Left hindlimb (tissue), 1 donor: Measurements from ENCODE around the gene EZH2.

Experiments used
- DNase-seq: peaks from one replicate; pipeline ENCODE4 v3.0.0-alpha.2; 2018

The EZH2 gene

DNA sequence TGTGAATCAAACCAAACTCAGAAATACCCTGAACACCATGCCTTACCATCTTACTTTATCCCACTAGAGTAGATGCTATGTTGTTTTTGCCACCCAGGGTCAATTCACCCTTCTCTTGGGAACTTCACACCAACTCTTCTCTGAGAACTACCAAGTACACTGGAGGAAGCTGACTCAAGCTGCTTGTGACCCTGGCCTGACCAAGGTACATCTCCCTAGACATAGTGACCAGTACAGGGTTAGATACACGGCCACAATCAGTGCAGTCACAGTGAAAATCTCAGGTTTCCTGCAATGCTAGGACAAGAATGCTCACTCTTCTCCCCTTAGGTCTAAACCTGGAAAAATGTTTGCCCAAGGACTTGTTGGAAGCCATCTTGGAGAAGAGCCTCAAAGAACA, 31.8 kb downstream of the EZH2 start:
- no peak for DNase-seq

DNA sequence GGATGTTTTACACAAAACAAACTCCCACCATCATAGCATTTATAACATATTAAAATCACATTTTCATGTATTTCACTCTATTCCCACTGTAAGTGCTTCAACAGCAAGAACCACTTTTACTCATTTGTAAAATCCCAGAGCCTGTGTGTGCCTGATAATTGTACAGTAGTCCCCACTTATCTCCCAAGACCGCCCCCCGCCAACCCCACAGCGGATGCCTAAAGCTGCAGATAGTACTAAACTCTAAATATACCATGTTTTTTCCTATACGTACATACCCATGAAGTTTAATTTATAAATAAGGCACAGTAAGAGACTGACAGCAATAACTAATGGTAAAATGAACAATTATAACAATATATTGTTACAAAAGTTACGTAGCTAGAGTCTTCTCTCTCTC, 33.5 kb downstream of the EZH2 start:
- DNase-seq, result no peak

DNA sequence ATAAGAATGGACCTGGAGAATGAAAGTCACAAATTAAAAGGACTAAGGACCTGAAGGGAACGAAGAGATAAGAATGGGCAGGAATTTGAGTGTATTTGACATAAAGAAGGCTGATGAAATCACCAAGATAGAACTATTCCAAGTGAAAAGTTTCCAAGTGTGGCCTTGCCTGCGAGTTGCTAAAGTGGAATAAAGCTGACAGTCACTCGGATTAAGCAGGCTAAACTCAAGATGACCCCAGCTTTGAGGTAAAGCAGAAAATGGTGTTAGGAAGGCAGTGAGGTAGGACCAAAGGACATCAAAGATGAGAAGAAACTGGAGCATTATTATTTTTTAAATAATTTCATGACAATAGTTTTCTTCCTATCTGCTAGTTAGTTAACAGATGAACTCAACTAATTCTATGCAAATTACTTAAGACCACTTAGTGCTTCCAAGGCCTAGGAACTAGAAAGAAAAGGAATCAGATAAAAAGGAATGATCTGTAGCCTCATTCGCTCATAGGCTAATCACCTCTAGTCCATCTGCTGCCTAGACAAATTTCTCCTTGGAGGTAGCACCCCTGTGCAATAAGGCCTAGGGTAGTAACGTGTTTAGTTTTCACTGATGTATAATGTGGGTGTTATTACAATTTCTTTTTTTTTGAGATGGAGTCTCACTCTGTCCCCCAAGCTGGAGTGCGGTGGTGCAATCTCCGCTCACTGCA, 34.5 kb downstream of the EZH2 start:
- no peak for DNase-seq

DNA sequence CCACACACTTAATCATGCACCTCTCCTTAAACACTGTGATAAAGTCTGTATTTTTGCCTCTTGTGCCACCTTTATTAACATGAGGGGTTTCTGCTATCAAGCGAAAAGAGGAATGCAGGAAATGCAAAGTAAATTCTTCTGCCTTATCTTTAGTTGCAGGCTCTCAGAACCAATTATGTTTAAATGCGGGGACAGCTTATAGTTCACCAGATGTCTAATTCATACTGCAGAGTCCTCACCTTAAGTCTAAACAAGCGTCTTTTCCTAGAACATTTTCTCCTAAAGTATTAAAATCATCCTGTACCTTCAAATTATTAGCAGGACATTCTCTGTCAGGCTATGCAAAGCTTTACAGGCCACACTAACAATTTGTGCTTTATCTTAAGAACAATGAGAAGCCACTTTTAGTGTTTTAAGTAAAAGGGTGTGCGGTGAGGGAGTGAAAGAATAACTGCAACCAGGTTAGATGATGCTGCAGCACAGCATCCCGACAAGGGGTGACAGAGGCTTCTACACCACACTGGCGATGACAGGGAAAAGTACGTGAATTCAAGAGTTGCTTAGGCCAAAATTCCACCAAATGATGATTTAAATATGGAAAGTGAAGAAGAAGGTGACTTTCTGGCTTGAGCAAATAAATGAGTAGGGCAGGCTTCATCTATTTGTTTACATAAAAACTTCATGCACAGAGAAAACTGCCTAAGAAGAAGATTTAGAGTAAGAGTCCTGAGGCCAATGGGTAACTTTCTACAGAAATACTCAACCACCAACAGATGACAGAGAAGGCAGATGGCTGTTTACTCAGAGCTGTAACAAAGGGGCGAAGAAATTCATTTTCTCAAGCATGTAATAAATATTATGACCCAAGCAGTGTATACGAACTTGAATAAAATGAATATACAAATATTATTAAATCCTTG, 36.0 kb downstream of the EZH2 start:
- DNase-seq, result no peak

DNA sequence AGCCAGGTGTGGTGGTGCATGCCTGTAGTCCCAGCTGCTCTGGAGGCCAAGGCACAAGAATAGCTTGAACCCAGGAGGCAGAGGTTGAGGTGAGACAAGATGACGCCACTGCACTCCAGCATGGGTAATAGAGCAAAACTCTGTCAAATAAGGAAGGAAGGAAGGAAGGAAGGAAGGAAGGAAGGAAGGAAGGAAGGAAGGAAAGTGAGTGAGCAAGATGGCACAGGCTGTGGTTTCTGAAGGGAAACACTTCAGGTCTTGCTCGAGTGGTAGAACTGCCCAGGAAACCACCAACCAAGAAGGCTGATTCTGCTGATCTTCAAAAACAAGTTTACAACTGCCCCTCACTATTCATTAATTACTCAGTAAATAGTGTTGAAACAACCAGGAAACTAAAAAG, 45.2 kb downstream of the EZH2 start:
- DNase-seq, result no peak

DNA sequence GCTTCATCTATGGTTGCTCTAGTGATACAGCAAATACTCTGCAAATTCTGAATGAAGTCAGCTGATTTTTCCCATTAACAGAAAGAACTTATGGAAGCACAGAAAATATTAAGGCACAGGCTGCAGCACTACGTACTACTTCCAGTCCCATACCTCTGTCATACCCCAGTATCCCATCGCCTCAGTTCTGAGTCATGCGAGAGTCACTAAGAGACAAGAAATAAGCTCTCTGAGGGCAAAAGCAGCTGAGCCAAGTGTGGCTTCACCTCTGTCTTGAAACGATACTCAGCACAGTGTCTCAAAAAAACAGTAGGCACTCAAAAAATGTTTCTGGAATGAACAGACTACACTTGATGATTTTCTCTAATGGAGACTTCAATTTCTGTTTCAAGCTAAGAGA, 48.2 kb downstream of the EZH2 start:
- DNase-seq, result no peak

DNA sequence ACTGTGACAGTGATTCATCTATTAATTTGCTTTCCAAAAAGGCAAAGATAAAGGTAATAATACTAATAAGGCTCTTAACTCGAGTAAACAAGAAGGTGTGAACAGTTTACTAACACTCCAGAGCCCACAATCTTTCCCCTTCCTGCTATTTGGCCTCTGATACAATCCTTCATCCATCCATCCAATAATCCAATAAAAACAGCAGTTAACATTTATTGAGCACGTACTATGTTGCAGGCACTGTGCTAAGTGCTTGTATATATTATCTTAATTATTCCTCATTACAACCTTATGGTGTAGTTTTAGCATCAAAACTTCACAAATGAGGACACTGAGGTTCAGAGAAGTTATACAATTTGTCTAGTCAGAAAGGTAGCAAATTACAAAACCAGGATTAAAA, 49.5 kb downstream of the EZH2 start:
- no peak for DNase-seq

DNA sequence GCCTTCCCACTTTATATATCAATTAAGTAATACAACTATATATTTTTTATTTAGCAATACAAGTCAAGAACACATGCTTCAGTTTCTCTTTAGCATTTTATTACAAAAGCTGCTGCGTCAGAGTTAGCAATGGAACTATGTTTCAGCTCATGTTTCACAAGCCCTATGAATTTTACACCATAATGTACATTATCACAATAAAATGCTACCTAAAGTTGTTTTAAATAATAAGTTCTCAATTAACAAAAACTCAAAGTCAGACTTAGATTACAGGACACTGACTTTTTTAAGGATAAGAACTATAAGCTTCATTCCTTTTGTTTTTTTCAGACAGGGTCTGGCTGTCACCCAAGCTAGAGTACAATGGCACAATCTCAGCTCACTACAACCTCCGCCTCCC, 52.3 kb downstream of the EZH2 start:
- no peak for DNase-seq

DNA sequence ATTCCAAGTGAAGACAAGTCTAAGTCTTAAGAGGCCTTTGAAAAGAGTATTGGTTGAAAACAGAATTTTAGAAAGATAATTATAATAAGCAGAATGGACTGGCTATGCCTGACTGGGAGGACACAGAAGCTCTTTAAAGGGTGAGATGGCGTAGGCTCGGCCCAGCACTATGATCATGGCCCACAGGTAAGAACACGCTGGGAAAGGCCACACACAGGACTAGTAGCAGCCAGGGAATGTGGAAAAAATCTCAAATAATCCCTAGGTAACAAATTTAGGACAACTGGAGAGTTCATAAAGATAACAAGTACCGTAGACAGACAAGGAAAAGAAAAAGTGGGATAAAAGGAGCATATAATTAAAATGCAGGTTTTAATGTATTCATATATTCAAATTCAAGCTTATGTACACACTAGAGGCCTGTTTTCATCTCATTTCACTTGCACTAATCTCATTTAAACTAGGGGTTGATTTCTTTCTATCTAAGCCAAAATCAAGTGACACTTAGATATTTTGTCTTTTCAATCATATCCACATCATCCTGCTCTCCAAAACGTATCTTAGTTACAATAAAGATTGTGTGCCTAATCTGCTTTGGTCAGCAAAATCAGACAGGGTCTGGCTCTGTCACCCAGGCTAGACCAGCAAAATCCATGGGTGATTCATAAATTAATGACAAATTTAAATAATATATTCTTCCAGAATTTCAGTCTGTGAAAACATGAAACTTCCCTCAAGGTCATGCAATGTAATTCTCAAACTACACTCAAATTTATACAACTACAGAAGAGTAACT, 53.0 kb downstream of the EZH2 start:
- no peak for DNase-seq

DNA sequence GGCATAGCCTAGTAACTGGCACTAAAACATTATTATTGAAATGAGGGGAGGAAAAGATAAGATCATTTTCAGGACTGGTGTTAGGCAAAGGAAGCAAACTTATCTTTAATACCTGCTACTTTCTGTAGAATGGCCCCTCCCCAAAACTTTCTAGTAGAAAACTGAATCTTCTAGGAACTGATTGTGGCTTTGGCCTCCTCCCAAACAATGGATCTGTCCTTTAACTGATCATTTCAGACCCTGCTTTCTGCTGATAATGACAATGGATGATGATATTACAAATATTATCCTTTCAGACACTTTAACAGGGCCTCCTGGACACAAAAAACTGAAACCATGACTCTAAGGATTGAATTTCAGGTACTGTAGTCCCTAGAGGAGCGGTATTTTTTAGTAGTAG, 55.1 kb downstream of the EZH2 start:
- DNase-seq, result no peak

DNA sequence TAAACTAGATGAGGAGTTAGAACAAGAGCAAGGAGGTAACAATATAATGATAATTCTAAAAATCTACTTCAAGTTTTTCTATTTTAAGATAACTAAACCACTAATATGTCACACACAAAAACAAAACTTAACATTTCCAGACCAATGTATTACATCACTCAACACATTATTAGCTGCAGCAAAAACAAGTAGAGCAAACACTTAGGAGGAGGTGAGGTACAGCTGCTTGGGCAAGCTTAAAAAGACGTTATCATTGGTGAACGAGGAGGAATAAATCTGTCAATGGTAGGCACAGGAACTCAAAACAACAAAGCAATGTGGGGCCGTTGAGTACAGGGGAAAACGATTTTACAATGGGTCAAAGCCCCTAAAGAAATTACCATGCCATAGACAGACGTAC, 58.8 kb downstream of the EZH2 start:
- DNase-seq, result no peak

DNA sequence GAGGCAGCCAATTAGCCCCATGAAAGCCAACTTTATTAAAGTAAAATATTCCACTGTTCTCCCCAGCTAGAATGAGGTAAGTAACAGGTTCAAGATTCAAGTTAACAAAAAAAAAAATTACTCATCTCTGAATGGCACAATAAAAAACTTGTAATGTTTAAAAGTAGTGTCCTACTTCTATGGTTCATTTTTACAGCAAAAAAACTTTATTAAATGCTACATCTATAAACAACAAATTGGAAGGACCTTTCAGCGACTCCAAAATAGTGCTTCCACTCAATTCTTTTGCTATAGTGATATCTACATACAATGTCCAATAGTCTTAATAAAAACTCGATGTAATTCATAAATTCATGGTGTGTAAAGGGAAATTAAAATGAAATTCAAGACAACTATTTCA, 59.2 kb downstream of the EZH2 start:
- no peak for DNase-seq

DNA sequence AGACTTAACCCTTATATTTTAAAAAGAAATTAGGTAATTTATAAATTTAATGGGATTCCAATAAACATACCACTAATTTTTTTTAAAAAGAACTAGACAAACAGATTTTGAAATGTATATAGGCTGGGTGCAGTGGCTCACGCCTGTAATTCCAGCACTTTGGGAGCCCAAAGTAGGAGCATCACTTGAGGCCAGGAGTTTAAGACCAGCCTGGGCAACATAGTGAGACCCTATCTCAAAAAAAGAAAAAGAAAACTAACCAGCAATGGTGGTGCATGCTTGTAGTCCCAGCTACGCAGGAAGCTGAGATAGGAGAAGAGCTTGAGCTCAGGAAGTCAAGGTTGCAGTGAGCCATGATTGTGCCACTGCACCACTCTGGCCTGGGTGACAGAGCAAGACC, 62.7 kb downstream of the EZH2 start:
- no peak for DNase-seq

DNA sequence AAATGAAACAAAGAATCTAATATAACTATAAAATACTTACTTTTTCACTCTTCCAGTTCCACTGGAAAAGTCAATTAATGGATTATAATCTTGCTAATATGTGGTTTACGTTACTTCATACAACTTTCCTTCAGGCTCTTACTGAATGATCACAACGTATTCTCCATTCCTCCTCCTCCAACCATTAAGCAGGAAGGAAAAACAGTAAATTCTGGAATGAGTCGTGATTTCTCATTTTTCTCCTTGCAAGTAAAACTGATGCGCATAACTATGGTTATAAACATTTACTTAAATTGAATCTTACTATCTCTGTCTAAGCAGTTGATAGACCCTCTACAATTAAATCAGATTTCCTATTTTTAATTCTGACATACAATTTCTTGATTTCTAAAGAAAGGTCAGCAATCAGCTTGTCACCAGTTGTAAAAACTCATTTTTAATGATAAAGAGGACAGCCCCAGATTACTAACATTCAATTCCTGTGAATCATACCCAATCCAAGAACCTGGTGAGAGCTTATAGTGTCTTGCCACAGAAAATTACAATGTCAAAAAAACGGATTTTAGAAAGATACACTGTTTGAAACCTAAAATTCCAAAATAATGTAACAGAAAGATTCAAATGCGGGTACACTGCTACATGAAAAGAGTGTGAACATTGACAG, 64.3 kb downstream of the EZH2 start:
- DNase-seq, result no peak

DNA sequence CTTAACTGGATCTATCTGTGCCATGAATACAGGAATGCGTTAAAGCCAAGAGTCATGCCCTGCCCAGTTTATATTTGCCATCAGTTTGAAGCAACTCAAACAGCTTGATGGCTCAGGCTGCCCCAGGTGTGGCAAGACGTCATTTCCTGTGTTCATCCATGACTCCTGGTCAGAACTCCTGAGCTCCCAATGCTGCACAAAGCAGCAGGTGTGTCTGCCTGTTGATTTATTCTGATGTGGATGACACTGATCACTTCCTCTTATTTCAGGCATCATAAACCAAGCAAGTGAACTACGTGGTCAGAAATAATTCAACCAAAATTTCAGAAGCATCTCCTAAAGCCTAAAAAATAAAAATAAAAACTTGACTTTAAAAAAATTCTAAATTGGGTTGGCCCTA, 68.5 kb downstream of the EZH2 start:
- no peak for DNase-seq

DNA sequence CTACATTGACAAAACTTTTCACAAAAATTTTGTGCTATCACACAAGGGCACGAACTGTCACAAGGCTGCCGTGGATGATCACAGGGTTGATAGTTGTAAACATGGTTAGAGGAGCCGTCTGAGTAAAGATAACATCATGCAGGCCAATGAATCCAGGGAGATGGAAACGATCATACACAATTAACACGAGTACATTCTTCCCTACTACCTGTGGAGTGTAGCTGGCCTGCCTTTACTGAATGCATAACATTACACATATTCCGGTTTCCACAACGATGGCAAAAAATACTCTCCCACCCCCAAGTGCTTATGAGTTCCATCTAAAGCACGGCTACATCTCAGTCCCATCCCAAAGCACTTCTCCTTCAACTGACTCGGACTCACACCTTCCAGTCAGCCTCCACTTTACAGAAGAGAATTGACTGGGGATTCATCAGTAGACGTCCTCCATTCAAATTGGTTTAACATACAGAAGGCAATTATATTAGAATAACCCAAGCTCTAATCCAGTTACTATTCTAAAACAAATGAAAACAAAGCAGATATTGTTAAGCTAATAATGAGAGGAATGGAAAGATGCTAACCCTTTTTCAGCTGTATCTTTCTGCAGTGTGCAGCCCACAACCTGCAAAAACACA, 69.0 kb downstream of the EZH2 start:
- DNase-seq, result no peak

DNA sequence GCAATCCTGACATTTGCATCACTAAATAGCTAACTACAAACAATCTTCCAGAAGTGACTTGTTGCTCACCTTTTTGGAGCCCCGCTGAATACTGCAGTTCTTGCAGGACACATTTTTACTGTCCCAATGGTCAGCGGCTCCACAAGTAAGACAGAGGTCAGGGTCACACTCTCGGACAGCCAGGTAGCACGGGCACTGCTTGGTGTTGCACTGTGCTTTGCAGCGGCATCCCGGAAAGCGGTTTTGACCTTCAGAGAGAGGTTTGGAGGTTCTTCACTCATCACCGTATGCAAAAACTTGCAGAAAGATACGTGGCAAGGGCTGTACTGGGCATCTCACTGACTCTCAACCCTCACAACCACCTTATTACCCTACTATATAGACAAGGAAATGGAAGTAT, 70.2 kb downstream of the EZH2 start:
- DNase-seq, result no peak

DNA sequence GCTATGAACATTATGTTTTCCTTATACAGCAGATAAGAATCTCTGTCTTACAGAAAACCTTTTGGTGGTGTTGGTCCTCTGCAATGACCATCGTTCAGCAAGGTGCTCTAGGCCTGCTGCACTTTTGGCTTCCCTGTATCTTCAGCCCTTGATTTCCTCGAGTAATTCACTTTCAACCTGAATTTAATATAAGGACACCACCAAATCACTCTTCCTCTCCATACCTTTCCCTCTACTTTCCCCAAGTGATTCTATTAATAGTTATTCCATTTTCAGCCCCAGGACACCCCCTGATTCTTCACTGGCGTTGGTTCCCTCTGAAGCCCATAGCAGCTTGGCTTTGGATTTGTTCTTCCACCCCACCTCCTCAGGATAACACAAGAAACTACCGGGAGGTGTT, 72.2 kb downstream of the EZH2 start:
- no peak for DNase-seq

DNA sequence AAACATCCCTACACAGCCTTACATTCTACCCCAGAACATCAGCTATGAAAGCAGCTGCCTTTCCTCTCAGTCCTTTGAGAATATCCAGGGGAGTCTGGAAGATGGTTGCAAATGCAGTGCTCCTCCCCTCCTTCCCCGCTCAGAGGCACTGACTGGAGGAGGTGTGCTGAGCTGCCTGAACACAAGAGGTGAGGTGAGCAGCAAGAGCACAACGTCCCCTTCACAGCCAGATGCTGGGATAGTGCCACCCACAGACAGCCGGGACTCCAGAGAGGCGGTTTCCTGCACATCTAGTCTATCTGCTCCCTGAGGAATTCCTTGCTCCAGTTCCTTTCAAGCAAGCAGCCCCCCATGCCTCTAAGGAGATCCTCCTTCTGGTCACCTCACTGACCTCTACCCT, 74.2 kb downstream of the EZH2 start:
- no peak for DNase-seq

DNA sequence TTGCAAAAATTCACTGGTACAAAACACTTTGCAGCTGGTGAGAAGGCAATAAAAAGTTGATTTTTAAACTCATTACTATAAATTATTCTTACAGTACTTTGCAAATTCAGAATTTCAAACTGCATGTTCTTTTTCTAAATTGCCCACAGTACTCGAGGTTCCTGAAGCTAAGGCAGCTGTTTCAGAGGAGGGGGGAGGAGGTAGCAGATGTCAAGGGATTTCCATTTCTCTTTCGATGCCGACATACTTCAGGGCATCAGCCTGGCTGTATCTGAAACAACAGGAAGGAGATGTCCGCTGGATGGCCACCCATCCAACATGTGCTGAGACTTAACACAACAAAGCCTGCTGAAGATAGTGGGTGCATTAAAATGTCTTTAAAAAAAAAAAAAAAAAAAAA, 76.7 kb downstream of the EZH2 start:
- no peak for DNase-seq

DNA sequence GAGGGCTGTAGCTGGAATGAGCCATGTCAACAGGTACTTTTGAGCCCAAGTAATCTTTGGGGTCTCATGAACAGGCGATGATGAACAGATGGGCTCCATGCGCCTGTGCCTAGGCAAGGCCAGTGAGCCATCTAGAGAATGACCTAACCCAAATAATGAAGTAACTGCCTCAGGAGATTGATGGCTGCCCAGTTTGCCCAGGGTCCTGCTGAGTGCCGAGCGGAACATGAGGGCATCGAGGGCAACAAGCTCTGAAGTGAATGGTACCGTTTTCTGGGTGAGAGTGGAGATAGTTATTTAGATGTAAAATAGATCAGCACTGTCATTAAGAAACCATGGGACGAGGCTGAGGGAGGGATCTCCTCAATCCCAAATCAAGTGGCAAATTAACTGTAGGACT, 77.9 kb downstream of the EZH2 start:
- no peak for DNase-seq
